Measurements from ENCODE around the gene DTNB. TPM values are rescaled to one million over a fixed set of nuclear protein-coding genes. Genes with fewer than 3 reads are reported as not detected.

The DTNB gene
- total RNA-seq, 1 experiment from 2014 or later, result 12.3 TPM

- in situ Hi-C loops (cut with HindIII; ENCODE audit: low pct_unique_long_range_greater_than_20kb, low sequenced_read_pairs), result no loop called here
- no peak for DNase-seq (ENCODE audit: low read depth)
Observed at GRCh38 chr2:25467743-25468142, 205.6 kb downstream of the DTNB start.

DNA sequence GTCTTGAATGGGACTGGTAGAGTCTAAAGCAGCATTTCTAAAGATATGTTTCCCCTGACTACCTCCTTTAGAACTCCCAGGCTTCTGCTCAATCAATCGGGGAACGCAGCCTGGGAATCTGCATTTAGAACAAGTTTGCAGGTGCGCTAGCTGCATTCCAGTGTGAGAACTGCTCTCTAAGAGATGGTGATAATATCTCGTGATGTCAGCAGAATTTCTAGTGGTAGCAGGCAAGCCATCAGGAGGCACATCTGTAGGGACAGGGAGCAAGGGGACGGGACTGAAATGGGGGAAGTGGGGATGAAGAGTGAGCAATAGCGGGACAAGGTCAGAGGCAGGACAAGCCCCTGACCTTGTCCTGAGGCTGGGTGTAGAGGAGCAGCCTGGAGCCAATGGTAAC is 211.4 kb downstream of the DTNB start:
- no peak for DNase-seq (ENCODE audit: low read depth)
- in situ Hi-C loops (cut with HindIII; ENCODE audit: low pct_unique_long_range_greater_than_20kb, low sequenced_read_pairs), result no loop called here

DNA sequence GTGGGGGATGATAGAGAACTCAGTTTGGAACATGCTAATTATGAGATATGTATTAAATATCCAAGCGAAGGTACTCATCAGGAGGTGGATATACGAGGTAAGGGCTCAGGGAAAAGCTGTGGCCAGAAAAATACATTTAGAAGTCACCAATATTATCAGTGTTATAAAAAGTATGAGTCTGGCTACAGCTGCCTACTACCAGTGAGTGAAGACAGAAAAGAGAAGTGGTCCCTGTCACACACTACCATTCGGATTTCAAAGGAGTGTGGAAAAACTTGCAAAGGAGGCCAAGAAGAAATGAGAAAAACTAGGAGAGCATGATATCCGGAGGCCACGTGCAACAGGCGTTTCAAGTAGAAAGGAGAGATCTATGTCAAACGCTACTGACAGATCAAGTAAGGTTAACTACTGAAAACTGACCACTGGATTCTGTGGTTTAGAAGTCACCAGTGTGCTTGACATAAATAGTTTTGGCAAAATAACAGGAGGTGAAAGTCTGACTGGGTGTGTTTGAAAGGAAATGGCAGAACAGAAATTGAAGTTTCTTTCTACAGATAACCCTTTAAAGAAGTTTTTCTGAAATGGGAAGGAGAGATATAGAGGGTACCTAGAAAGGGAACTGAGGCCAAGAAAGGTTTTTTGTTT is 213.0 kb downstream of the DTNB start:
- DNase-seq (ENCODE audit: low read depth), result no peak
- in situ Hi-C loops (cut with HindIII; ENCODE audit: low pct_unique_long_range_greater_than_20kb, low sequenced_read_pairs), result no loop called here

- in situ Hi-C loops (cut with HindIII; ENCODE audit: low pct_unique_long_range_greater_than_20kb, low sequenced_read_pairs), result no loop called here
- no peak for DNase-seq (ENCODE audit: low read depth)
Observed at GRCh38 chr2:25454824-25455611, 218.4 kb downstream of the DTNB start.

- no peak for DNase-seq (ENCODE audit: low read depth)
- in situ Hi-C loops (cut with HindIII; ENCODE audit: low pct_unique_long_range_greater_than_20kb, low sequenced_read_pairs), result no loop called here
Observed at GRCh38 chr2:25453199-25453905, 220.0 kb downstream of the DTNB start.

DNA sequence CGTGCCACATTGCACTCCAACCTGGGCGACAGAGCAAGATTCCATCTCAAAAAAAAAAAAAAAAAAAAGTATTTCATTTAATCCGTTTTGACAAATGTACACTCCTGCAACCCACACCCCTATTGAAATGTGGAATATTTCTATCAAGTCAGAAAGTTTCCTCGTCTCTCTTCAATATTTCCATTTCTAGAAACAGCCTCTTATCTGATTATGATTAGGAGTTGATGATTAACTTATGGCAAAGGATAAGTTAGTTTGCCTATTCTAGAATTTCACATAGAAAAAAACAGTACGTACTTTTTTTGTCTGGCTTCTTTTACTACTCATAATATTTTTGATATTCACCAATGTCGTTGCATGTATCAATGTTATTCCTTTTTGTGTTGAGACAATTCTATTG is 224.6 kb downstream of the DTNB start:
- in situ Hi-C loops (cut with HindIII; ENCODE audit: low pct_unique_long_range_greater_than_20kb, low sequenced_read_pairs), result no loop called here

GRCh38 chr2:25447018-25447417 is 226.4 kb downstream of the DTNB start:
- DNase-seq (ENCODE audit: low read depth), result no peak

More for the DNA sequence above, 224.6 kb downstream of the DTNB start:
- no peak for DNase-seq (ENCODE audit: low read depth)

GRCh38 chr2:25446122-25446521 is 227.3 kb downstream of the DTNB start:
- DNase-seq (ENCODE audit: low read depth), result no peak
- in situ Hi-C loops (cut with HindIII; ENCODE audit: low pct_unique_long_range_greater_than_20kb, low sequenced_read_pairs), result no loop called here

More at GRCh38 chr2:25447018-25447417, 226.4 kb downstream of the DTNB start:
- in situ Hi-C loops (cut with HindIII; ENCODE audit: low pct_unique_long_range_greater_than_20kb, low sequenced_read_pairs), result no loop called here

DNA sequence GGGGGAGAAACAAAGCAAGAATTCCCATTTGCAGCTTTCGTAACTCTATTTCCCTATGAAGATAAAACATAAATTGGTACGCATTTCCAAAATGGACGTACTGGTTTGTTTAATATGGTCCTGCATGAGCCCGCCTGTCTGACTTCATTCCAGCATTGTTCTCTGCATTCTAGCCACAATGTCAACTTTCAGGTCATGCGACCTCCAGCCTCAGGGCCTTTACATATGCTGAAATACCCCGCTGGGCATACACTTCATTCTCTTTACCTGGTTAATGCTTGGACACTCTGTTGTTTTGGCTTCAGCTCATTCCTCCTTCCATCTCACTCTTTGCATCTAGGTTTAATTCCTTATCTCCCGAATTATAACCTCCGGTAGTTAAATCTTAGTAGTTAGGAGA is 227.9 kb downstream of the DTNB start:
- in situ Hi-C loops (cut with HindIII; ENCODE audit: low pct_unique_long_range_greater_than_20kb, low sequenced_read_pairs), result no loop called here

GRCh38 chr2:25444608-25445270 is 228.6 kb downstream of the DTNB start:
- in situ Hi-C loops (cut with HindIII; ENCODE audit: low pct_unique_long_range_greater_than_20kb, low sequenced_read_pairs), result no loop called here
- DNase-seq (ENCODE audit: low read depth), result no peak

More for the DNA sequence above, 227.9 kb downstream of the DTNB start:
- DNase-seq (ENCODE audit: low read depth), result no peak

DNA sequence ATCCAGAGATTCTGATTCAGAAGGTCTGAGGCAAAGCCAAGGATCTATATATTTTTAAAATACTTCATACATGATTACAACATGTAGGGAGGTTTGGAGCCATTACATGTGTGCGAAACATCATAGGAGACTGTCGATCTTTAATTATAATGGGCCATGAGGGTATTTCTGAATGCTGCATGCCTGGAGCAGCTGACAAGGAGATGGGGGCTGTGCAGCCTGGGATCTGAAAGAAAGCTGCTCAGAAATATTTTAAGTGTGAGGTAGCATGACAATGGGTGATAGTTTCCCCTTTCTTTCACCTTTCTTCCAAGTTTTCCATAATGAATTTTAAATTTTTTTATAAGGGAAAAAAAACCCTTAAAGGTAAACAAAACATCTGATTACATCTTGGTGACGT is 229.6 kb downstream of the DTNB start:
- no peak for DNase-seq (ENCODE audit: low read depth)
- in situ Hi-C loops (cut with HindIII; ENCODE audit: low pct_unique_long_range_greater_than_20kb, low sequenced_read_pairs), result no loop called here

- DNase-seq (ENCODE audit: low read depth), result no peak
- in situ Hi-C loops (cut with HindIII; ENCODE audit: low pct_unique_long_range_greater_than_20kb, low sequenced_read_pairs), result no loop called here
Observed at GRCh38 chr2:25441353-25441752, 232.0 kb downstream of the DTNB start.

- DNase-seq (ENCODE audit: low read depth), result no peak
- in situ Hi-C loops (cut with HindIII; ENCODE audit: low pct_unique_long_range_greater_than_20kb, low sequenced_read_pairs), result no loop called here
Observed at GRCh38 chr2:25438793-25439192, 234.6 kb downstream of the DTNB start.

- no peak for DNase-seq (ENCODE audit: low read depth)
- in situ Hi-C loops (cut with HindIII; ENCODE audit: low pct_unique_long_range_greater_than_20kb, low sequenced_read_pairs), result no loop called here
Observed at GRCh38 chr2:25437881-25438662, 235.3 kb downstream of the DTNB start.

GRCh38 chr2:25435421-25435820 is 238.0 kb downstream of the DTNB start:
- in situ Hi-C loops (cut with HindIII; ENCODE audit: low pct_unique_long_range_greater_than_20kb, low sequenced_read_pairs), result no loop called here
- no peak for DNase-seq (ENCODE audit: low read depth)

- in situ Hi-C loops (cut with HindIII; ENCODE audit: low pct_unique_long_range_greater_than_20kb, low sequenced_read_pairs), result no loop called here
- DNase-seq (ENCODE audit: low read depth), result no peak
Observed at GRCh38 chr2:25431604-25432003, 241.8 kb downstream of the DTNB start.

DNA sequence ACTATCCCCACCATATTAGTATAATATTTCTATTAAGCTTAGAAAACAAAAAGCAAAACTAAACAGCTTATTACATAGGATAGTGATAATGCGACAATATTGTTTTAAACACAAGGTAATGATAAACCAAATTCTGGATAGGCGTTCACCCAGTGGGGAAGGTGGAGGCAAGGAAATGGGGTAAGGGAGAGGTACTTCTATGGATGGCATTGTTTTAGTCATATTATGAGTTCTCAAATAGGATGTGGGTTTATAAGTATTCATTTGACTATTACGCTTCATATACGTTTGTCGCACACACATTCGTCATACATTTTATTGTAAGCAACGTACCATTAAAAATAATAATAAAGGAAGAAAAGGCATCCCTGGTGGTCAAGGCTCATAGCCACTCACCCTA is 242.8 kb downstream of the DTNB start:
- in situ Hi-C loops (cut with HindIII; ENCODE audit: low pct_unique_long_range_greater_than_20kb, low sequenced_read_pairs), result no loop called here

DNA sequence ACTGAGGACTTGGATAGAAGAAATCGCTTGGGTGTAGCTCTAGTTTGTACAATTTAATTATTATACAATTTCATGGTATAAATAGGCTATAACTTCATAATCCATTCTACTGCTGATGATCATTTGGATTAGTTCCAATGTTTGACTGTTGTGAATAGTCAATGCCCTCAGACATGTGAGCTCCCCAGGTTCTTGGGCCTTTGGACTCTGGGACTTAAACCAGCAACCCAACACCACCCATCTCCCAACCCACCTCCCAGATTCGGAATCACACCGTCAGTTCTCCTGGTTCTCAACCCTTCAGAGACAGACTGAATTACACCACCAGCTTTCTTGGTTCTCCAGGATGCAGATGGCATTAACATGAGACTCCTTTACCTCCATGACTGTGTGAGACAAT is 247.1 kb downstream of the DTNB start:
- in situ Hi-C loops (cut with HindIII; ENCODE audit: low pct_unique_long_range_greater_than_20kb, low sequenced_read_pairs), result no loop called here
- no peak for DNase-seq (ENCODE audit: low read depth)

More for the DNA sequence above, 242.8 kb downstream of the DTNB start:
- no peak for DNase-seq (ENCODE audit: low read depth)
